ENCODE results near the gene TXNRD2. TPM values are rescaled to one million over a fixed set of nuclear protein-coding genes. Genes with fewer than 3 reads are reported as not detected.
A peak's percentile ranks its signal among the peaks of the same experiment; 100 is the strongest.

Gene TXNRD2
- total and polyA plus RNA-seq, 2 donors from 2014 or later: 28.6 to 50.6 TPM

DNA sequence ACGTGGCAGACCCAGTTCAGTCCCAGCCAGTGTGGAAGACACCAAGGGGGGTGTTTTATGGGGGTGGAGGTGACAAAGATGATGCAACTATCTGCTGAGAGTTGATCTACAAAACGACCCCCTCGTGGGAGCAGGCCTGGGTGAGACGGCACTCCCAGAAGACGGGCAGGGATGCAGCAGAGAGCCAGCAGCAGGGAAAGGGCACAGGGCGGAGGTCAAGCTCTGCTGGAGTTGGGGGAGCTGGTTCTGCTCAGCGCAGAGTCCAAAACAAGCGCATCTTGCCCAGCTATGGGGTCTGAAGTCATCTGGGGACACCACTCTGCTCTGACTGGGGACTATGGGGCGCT, 90.9 kb downstream of the TXNRD2 start:
- intact Hi-C loops (cut with DNase I): no loop called here
- H3K27ac ChIP-seq (ENCODE audit: low read depth in 2 of 2, low read length in 2 of 2): no peak overlapping the region
- H3K36me3 ChIP-seq (ENCODE audit: control insufficient read depth in 2 of 3, insufficient read depth in 3 of 3, low read length in 3 of 3): peaks cover 0 to 22% (median 0%) of the 10 kb centered on the region in 3 donors
- H3K4me3 ChIP-seq (ENCODE audit: low read length in 3 of 3): no peak overlapping the region
- peaks cover 0 to 30% (median 7%) of the 10 kb centered on the region in 3 donors for H3K4me1 ChIP-seq (ENCODE audit: control insufficient read depth in 2 of 3, insufficient read depth in 2 of 3, low read depth in 1 of 3, low read length in 3 of 3)
- H3K9me3 ChIP-seq (ENCODE audit: control insufficient read depth in 2 of 3, insufficient read depth in 1 of 3, low read length in 3 of 3): no peaks in the 10 kb centered on the region
- no peaks in the 10 kb centered on the region for H3K27me3 ChIP-seq (ENCODE audit: control insufficient read depth, insufficient read depth, low read length)
- TF ChIP-seq CTCF (IDR thresholded peaks at IDR 0.05; ENCODE audit: borderline replicate concordance, extremely low read depth, insufficient read depth): no peak
- no peak overlapping the region for H3K9ac ChIP-seq (ENCODE audit: low read length in 3 of 3)
- FAIRE-seq (no peak), DNase-seq (peak in 1 of 5 donors; percentile 58)

DNA sequence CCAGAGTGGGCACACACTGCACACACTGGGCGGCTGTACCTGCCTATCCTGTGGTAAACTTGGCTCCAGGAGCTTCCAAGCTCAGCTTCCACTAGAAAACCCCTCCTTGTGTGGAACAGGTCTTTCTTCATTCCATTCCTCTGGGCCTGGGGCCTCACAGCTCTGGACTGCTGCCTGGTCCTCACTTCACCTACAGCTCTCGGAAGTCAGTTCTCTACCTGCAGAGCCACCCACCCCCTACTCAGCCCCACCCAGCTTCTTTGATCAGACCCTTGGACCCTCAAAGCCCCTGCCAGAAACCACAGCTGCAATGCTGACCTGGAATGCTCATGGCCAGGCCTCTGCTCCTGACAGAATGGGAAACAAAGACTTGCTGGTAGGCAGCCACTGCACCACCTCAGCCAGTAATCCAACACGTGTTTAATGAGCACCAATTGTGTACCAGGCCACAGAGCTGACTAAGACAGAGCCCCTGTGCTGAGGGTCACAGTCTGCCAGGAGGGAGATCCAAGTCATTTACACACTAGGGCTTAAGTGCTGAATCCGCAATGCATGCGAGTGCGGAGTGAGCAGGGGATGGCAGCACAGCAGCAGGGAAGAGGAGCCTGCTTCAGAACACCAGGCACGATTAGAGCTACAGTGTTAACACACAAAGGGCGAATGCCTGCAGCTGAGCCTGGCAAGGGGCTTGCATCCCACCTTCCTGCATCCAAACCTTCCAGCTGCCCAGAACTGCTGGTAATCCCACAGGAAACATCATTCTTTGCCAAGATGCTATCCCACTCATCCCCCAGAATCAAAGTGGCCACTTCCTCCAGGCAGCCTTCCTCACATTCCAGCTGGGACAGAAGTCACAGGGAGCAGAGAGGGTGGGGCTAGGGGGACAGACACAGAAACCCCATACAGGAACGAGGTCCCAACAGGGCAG, 91.5 kb downstream of the TXNRD2 start:
- Histone ChIP-seq H3K36me3 (ENCODE audit: control insufficient read depth in 2 of 3, insufficient read depth in 3 of 3, low read length in 3 of 3) (peaks cover 0 to 22% (median 0%) of the 10 kb centered on the region in 3 donors), H3K27ac (ENCODE audit: low read depth in 2 of 2, low read length in 2 of 2) (no peak overlapping the region), H3K9me3 (ENCODE audit: control insufficient read depth in 2 of 3, insufficient read depth in 1 of 3, low read length in 3 of 3) (no peaks in the 10 kb centered on the region), H3K4me1 (ENCODE audit: control insufficient read depth in 2 of 3, insufficient read depth in 2 of 3, low read depth in 1 of 3, low read length in 3 of 3) (peaks cover 0 to 26% (median 7%) of the 10 kb centered on the region in 3 donors), H3K9ac (ENCODE audit: low read length in 3 of 3) (no peak overlapping the region), H3K4me3 (ENCODE audit: low read length in 3 of 3) (no peak overlapping the region), H3K27me3 (ENCODE audit: control insufficient read depth, insufficient read depth, low read length) (no peaks in the 10 kb centered on the region)
- no peak for TF ChIP-seq CTCF (IDR thresholded peaks at IDR 0.05; ENCODE audit: borderline replicate concordance, extremely low read depth, insufficient read depth)
- FAIRE-seq (no peak), DNase-seq (peak; percentile 51 to 64 (median 60))
- intact Hi-C loops (cut with DNase I): no loop called here

GRCh38 chr22:19848298-19849224, 93.1 kb downstream of the TXNRD2 start:
- Histone ChIP-seq H3K27me3 (ENCODE audit: control insufficient read depth, insufficient read depth, low read length) (no peaks in the 10 kb centered on the region), H3K4me3 (ENCODE audit: low read length in 3 of 3) (no peak overlapping the region), H3K9me3 (ENCODE audit: control insufficient read depth in 2 of 3, insufficient read depth in 1 of 3, low read length in 3 of 3) (no peaks in the 10 kb centered on the region), H3K36me3 (ENCODE audit: control insufficient read depth in 2 of 3, insufficient read depth in 3 of 3, low read length in 3 of 3) (peaks cover 0 to 22% (median 0%) of the 10 kb centered on the region in 3 donors), H3K27ac (ENCODE audit: low read depth in 2 of 2, low read length in 2 of 2) (peak overlapping the region; percentile 20 to 33), H3K4me1 (ENCODE audit: control insufficient read depth in 2 of 3, insufficient read depth in 2 of 3, low read depth in 1 of 3, low read length in 3 of 3) (peaks cover 0 to 28% (median 7%) of the 10 kb centered on the region in 3 donors), H3K9ac (ENCODE audit: low read length in 3 of 3) (no peak overlapping the region)
- FAIRE-seq (no peak), DNase-seq (peak in 1 of 5 donors; percentile 74)
- TF ChIP-seq CTCF (IDR thresholded peaks at IDR 0.05; ENCODE audit: borderline replicate concordance, extremely low read depth, insufficient read depth): no peak
- intact Hi-C loops (cut with DNase I): no loop called here
